HFFc6 (cell line): ENCODE measurements around the gene LIPJ. TPM values are rescaled to one million over a fixed set of nuclear protein-coding genes. Genes with fewer than 3 reads are reported as not detected.

Source experiments
- DNase-seq: peaks from one replicate; pipeline ENCODE4 v3.0.0-alpha.2; 2018
- H3K27ac Mint-ChIP-seq: 2 replicates; pipeline ENCODE4 v1.8.0; 2020; ENCODE audit warnings: mild to moderate bottlenecking, mixed read lengths
- H3K27me3 Mint-ChIP-seq: 2 replicates; pipeline ENCODE4 v1.8.0; 2021; ENCODE audit warnings: mild to moderate bottlenecking, moderate library complexity, mixed read lengths; ENCODE audit not compliant: insufficient read depth
- H3K36me3 Mint-ChIP-seq: 2 replicates; pipeline ENCODE4 v1.8.0; 2021; ENCODE audit warnings: low read depth, mixed read lengths
- H3K4me1 Mint-ChIP-seq: 2 replicates; pipeline ENCODE4 v1.8.0; 2020; ENCODE audit warnings: low read depth, mixed read lengths
- H3K4me3 Mint-ChIP-seq: 2 replicates; pipeline ENCODE4 v1.8.0; 2020; ENCODE audit warnings: mild to moderate bottlenecking, moderate library complexity, mixed read lengths
- H3K9me3 Mint-ChIP-seq: 2 replicates; pipeline ENCODE4 v1.8.0; 2020; ENCODE audit warnings: mild to moderate bottlenecking, mixed read lengths
- total RNA-seq, 6 experiments: library from RNA; stranded (reverse); fragmentation: NEBNext Ultra II Directional; extraction: Animal tissue kit (Norgen Biotek cat#: 25700); gene quantifications; 2 replicates in 1 of 6; 3 replicates in 5 of 6; pipeline ENCODE4 v1.2.3, GENCODE V29; 2021
- TF ChIP-seq, protein P1 (sequence below): fragments of 200-600 bp; sonication (generic); IDR thresholded peaks from 2 replicates; pipeline ENCODE4 v1.5.0; 2021; ENCODE audit warnings: antibody characterized with exemption, mild to moderate bottlenecking

The LIPJ gene
- total RNA-seq, 6 experiments from 2014 or later, result not detected

DNA sequence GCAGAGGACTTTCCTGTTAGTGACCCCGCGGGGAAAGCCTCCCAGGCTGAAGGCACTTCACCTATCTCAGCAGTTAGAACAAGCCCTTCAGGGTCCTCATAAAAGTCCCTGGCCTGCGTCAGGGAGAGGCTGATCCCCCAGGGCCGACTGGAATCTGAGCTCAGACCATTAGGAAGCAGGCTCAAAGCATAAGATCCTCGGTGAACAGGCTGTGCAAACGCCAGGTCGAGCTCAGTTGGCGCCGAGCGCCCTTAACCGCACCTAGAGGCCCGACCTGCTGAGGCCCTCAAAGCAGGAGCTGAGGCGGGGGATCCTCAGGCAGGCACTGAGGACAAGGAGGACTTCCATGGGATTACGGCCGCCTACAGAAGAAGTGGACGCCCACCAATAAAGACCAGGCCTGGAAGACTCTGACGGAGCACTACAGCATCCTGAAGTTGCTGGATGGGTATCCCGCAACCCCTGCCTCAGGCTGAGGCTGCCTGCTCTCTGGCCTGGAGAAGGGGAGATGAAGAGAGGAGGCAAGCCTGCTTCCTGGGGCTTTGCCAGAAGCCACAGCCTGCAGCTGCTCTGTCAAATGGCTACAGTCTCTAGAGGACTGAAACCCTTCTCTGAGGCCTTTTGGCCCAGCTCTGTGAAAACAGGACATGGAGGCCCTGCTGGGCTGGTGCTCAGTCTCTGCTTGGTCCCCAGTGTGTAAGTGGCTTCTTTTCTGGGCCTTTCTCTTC lies 29.9 kb downstream of the LIPJ start:
- DNase-seq, result no peak
- no peaks in the 10 kb centered on the region for H3K36me3 Mint-ChIP-seq
- no peaks in the 10 kb centered on the region for H3K9me3 Mint-ChIP-seq
- no peaks in the 10 kb centered on the region for H3K4me1 Mint-ChIP-seq
- TF ChIP-seq, protein P1, sequence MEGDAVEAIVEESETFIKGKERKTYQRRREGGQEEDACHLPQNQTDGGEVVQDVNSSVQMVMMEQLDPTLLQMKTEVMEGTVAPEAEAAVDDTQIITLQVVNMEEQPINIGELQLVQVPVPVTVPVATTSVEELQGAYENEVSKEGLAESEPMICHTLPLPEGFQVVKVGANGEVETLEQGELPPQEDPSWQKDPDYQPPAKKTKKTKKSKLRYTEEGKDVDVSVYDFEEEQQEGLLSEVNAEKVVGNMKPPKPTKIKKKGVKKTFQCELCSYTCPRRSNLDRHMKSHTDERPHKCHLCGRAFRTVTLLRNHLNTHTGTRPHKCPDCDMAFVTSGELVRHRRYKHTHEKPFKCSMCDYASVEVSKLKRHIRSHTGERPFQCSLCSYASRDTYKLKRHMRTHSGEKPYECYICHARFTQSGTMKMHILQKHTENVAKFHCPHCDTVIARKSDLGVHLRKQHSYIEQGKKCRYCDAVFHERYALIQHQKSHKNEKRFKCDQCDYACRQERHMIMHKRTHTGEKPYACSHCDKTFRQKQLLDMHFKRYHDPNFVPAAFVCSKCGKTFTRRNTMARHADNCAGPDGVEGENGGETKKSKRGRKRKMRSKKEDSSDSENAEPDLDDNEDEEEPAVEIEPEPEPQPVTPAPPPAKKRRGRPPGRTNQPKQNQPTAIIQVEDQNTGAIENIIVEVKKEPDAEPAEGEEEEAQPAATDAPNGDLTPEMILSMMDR, result no peak
- H3K27ac Mint-ChIP-seq, result no peak overlapping the region
- H3K4me3 Mint-ChIP-seq, result no peak overlapping the region
- H3K27me3 Mint-ChIP-seq, result peaks cover 6% of the 10 kb centered on the region; the same call in 1 of the 2 replicates

DNA sequence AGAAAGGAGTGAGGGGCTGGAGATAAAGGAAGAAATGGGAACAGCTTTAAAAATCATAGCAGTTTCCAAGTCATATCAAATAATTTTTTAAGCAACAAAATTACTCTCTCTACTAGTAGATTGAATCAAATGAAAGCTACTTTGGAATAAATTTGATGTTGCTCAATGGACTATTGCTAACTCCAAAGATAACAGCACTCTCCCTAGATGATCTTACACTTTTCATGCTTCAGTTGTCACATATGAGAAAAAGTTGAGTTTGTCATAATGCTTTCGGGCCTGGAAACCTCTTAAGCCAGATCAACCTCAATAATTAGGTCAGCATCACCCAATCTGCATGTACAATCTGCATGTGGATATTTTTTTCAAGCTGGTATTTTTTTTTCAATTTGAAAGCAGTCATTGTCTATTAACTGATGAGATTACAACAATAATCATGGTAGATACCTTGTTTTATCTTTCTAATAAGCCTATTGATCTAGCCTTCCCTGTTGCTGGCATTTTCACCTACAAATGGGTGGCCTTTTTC lies 31.3 kb downstream of the LIPJ start:
- no peaks in the 10 kb centered on the region for H3K9me3 Mint-ChIP-seq
- no peak overlapping the region for H3K27ac Mint-ChIP-seq
- TF ChIP-seq, protein P1, result no peak

DNA sequence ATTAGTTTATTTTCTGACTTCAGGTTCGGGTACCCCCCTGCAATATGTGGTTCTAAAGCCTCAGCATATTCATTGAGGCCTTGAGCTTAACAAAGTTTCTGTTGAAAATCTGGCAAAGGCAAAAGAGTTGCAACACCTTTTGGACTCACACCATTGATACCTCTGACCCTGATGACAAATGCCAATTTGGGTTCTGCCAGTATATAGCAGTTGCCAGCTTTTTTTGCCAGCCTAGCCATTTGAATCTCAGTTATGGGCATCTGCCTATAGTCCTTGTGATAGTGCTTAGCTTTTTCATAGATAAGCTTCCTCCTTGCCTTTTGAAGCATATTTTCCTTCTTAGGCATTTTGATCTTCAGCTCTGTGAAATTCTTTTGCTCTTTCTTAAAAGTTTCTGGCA lies 31.9 kb downstream of the LIPJ start:
- no peaks in the 10 kb centered on the region for H3K36me3 Mint-ChIP-seq
- no peaks in the 10 kb centered on the region for H3K9me3 Mint-ChIP-seq
- no peak for DNase-seq
- no peaks in the 10 kb centered on the region for H3K4me1 Mint-ChIP-seq
- H3K27ac Mint-ChIP-seq, result no peak overlapping the region
- TF ChIP-seq, protein P1, result no peak
- no peak overlapping the region for H3K4me3 Mint-ChIP-seq
- H3K27me3 Mint-ChIP-seq, result no peaks in the 10 kb centered on the region

More for the DNA sequence above, 31.3 kb downstream of the LIPJ start:
- no peak for DNase-seq
- Mint-ChIP-seq H3K27me3 (no peaks in the 10 kb centered on the region), H3K4me1 (no peaks in the 10 kb centered on the region), H3K4me3 (no peak overlapping the region), H3K36me3 (no peaks in the 10 kb centered on the region)

DNA sequence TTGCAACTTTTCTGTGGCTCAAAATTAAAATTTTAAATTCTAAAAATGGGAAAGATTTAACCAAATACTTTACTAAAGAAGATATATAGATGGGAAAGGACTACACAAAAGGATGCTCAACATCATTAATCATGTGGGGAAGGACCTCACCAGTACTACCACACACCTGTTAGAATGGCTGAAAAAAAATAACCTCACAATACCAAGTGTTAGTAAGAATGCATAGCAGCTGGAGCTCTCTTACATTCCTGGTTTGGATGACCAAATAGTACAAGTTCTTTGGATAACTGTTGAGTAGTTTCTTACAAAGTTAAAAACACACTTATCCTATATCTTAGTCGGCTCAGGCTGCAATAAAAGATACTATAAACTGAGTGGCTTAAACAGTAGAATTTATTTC lies 33.9 kb downstream of the LIPJ start:
- TF ChIP-seq, protein P1, result no peak
- no peak for DNase-seq
- H3K27me3 Mint-ChIP-seq, result no peaks in the 10 kb centered on the region
- no peaks in the 10 kb centered on the region for H3K4me1 Mint-ChIP-seq
- H3K27ac Mint-ChIP-seq, result no peak overlapping the region
- H3K9me3 Mint-ChIP-seq, result no peaks in the 10 kb centered on the region
- H3K36me3 Mint-ChIP-seq, result no peaks in the 10 kb centered on the region
- H3K4me3 Mint-ChIP-seq, result no peak overlapping the region

DNA sequence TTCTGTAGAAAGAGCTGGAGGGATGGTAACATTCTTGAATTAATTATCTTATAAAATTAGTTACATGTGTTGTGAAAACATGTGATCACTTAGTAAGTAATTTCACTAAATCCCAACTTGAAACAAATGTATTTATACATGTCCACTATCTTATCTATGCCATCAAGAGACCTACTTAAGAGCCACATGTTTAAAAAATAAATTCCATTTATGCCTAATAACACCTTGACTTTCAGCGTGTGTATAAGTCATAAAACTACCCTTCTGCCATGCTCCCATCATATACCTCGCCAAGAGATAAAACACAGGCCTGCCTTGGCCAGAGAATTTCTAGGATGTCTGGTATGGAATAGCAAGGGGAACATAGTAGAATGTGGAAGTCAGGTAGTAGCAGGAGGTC lies 37.3 kb downstream of the LIPJ start:
- H3K27me3 Mint-ChIP-seq, result peaks cover 10% of the 10 kb centered on the region; the same call in 1 of the 2 replicates
- H3K36me3 Mint-ChIP-seq, result no peaks in the 10 kb centered on the region
- no peak for DNase-seq
- peaks cover 6% of the 10 kb centered on the region for H3K9me3 Mint-ChIP-seq
- TF ChIP-seq, protein P1, result no peak
- no peak overlapping the region for H3K4me3 Mint-ChIP-seq
- H3K27ac Mint-ChIP-seq, result no peak overlapping the region
- H3K4me1 Mint-ChIP-seq, result no peaks in the 10 kb centered on the region
